Mammary epithelial cell (primary cell): ENCODE results near the gene BRF1.

Experiments used
- EZH2 ChIP-seq: IDR thresholded peaks from 2 replicates; pipeline ENCODE4 v1.6.1; 2012; ENCODE audit warnings: low read length, inconsistent platforms, borderline replicate concordance
- TF ChIP-seq, protein P1 (sequence below), 2 donors: IDR thresholded peaks in 1 of 2; conservative IDR thresholded peaks in 1 of 2; 2 replicates each; pipeline ENCODE4 v1.5.1; 2011 to 2012; ENCODE audit warnings: inconsistent platforms in 2 of 2, low read length in 2 of 2, mild to moderate bottlenecking in 2 of 2, control low read depth in 1 of 2, low read depth in 1 of 2; ENCODE audit not compliant: insufficient read depth in 1 of 2; ENCODE audit errors: extremely low read depth in 1 of 2

DNA sequence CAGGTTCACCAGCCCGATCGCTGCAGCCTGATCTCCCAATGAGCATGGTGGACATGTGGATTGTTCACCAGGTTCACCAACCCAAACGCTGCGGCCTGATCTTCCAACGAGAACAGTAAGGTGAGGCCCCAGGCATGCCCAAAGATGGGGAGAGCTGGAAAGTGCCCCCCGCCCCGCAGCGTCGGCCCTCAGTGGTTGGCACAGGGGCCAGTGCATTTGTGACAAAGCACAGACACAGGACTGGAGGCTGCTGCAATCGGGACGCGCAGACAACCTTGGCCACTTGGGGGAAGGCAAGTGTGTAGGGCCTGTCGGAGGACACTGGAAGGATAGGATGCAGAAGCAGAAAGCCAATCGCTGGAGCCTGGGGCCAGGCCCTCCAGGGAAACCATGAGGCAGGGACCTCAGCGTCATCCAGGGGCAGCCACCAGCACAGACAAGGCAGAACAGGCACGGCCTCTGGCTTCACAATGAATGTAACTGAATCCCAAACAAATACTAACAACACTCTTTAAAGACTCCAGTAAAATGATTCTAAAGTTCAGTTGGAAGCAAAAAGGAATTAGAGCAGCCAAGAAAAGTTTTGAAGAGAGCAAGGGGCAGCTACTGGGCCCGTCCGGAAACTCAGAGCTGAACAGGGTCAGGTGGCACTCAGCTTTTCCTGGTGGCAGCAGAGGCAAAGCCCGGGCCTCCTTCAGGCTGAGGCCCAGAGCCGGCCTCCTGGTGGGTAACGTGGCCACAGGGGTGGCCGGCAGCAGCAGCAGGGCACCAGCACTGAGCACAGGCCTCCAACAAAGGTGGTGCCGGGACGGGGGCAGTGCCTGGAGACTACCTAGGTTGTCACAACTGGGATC lies 13.3 kb downstream of the BRF1 start:
- TF ChIP-seq, protein P1, sequence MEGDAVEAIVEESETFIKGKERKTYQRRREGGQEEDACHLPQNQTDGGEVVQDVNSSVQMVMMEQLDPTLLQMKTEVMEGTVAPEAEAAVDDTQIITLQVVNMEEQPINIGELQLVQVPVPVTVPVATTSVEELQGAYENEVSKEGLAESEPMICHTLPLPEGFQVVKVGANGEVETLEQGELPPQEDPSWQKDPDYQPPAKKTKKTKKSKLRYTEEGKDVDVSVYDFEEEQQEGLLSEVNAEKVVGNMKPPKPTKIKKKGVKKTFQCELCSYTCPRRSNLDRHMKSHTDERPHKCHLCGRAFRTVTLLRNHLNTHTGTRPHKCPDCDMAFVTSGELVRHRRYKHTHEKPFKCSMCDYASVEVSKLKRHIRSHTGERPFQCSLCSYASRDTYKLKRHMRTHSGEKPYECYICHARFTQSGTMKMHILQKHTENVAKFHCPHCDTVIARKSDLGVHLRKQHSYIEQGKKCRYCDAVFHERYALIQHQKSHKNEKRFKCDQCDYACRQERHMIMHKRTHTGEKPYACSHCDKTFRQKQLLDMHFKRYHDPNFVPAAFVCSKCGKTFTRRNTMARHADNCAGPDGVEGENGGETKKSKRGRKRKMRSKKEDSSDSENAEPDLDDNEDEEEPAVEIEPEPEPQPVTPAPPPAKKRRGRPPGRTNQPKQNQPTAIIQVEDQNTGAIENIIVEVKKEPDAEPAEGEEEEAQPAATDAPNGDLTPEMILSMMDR (conservative IDR thresholded peaks at IDR 0.05 in 1 of 2, IDR thresholded peaks at IDR 0.05 in 1 of 2; ENCODE audit: extremely low read depth in 1 of 2, insufficient read depth in 1 of 2, low read depth in 1 of 2, low read length in 2 of 2), result no peak
- no peak for TF ChIP-seq EZH2
